Measurements from ENCODE around the gene TEF. TPM values are rescaled to one million over a fixed set of nuclear protein-coding genes. Genes with fewer than 3 reads are reported as not detected.

Gene TEF
- total and polyA plus RNA-seq, 4 donors = 5.7 to 16.2 (median 10.2) TPM

- no peak overlapping the region for H3K4me3 ChIP-seq (ENCODE audit: low read depth in 1 of 3, low read length in 3 of 3)
- no peak overlapping the region for H3K27ac ChIP-seq (ENCODE audit: low read depth in 1 of 2, low read length in 2 of 2)
- WGBS = 55% methylated on average over 9 of the region's 9 CpGs
These were observed 11.9 kb upstream of the TEF start for GRCh38 chr22:41369837-41370236.

More at GRCh38 chr22:41369837-41370236, 11.9 kb upstream of the TEF start:
- peaks cover 0 to 12% (median 4%) of the 10 kb centered on the region in 4 donors for H3K36me3 ChIP-seq (ENCODE audit: control insufficient read depth in 4 of 4, insufficient read depth in 3 of 4, low read depth in 1 of 4, low read length in 3 of 4)
- no peak overlapping the region for H3K9ac ChIP-seq (ENCODE audit: low read depth in 1 of 2, low read length in 2 of 2)
- no peaks in the 10 kb centered on the region for H3K9me3 ChIP-seq (ENCODE audit: control insufficient read depth in 4 of 4, low read length in 3 of 4)
- TF ChIP-seq FOXA2 (IDR thresholded peaks at IDR 0.05) = no peak
- no peak for TF ChIP-seq YY1 (IDR thresholded peaks at IDR 0.05)
- TF ChIP-seq RXRA (IDR thresholded peaks at IDR 0.05) = no peak
- TF ChIP-seq NR2F2 (IDR thresholded peaks at IDR 0.05) = no peak
- TF ChIP-seq ATF3 (IDR thresholded peaks at IDR 0.05) = no peak
- TF ChIP-seq CTCF (IDR thresholded peaks at IDR 0.05; ENCODE audit: low read depth, low read length, missing input control) = no peak
- TF ChIP-seq HNF4A (conservative IDR thresholded peaks at IDR 0.05) = no peak
- TF ChIP-seq REST (IDR thresholded peaks at IDR 0.05) = no peak
- no peak for TF ChIP-seq ZBTB33 (IDR thresholded peaks at IDR 0.05)
- TF ChIP-seq JUND (IDR thresholded peaks at IDR 0.05) = no peak
- TF ChIP-seq TAF1 (conservative IDR thresholded peaks at IDR 0.05) = no peak
- TF ChIP-seq GABPA (IDR thresholded peaks at IDR 0.05 in 1 of 2, conservative IDR thresholded peaks at IDR 0.05 in 1 of 2) = no peak
- no peak for TF ChIP-seq SP1 (IDR thresholded peaks at IDR 0.05)
- H3K4me1 ChIP-seq (ENCODE audit: control insufficient read depth in 4 of 4, insufficient read depth in 4 of 4, low read length in 3 of 4) = peaks cover 7 to 53% (median 39%) of the 10 kb centered on the region in 4 donors
- no peak for DNase-seq (ENCODE audit: low spot score)
- no peaks in the 10 kb centered on the region for H3K27me3 ChIP-seq (ENCODE audit: control insufficient read depth in 4 of 4, insufficient read depth in 4 of 4, low read length in 3 of 4)
